Body of pancreas (tissue), 4 donors: ENCODE data around the gene SPDYE2.
"Not testable (repeated sequence)": the region's sequence is repeated elsewhere in the genome, so short reads cannot be mapped to it uniquely, and the experiment has no call there.

ENCODE experiments used
- POLR2A ChIP-seq, 3 donors: fragments of 450-650 bp; IDR thresholded peaks; one replicate each; pipeline ENCODE4 v1.6.1; 2016; ENCODE audit warnings: antibody characterized with exemption in 3 of 3, mild to moderate bottlenecking in 2 of 3
- TF ChIP-seq, protein P1 (sequence below), 7 experiments: fragments of 450-650 bp in 4 of 7; fragments of 200-600 bp in 3 of 7; sonication (generic) in 3 of 7; IDR thresholded peaks; one replicate each; pipeline ENCODE4 v1.5.1; 2016 to 2019; ENCODE audit warnings: antibody characterized with exemption in 7 of 7

GRCh38 chr7:102520797-102521196 is 30.2 kb upstream of the SPDYE2 start:
- TF ChIP-seq, protein P1, sequence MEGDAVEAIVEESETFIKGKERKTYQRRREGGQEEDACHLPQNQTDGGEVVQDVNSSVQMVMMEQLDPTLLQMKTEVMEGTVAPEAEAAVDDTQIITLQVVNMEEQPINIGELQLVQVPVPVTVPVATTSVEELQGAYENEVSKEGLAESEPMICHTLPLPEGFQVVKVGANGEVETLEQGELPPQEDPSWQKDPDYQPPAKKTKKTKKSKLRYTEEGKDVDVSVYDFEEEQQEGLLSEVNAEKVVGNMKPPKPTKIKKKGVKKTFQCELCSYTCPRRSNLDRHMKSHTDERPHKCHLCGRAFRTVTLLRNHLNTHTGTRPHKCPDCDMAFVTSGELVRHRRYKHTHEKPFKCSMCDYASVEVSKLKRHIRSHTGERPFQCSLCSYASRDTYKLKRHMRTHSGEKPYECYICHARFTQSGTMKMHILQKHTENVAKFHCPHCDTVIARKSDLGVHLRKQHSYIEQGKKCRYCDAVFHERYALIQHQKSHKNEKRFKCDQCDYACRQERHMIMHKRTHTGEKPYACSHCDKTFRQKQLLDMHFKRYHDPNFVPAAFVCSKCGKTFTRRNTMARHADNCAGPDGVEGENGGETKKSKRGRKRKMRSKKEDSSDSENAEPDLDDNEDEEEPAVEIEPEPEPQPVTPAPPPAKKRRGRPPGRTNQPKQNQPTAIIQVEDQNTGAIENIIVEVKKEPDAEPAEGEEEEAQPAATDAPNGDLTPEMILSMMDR (IDR thresholded peaks at IDR 0.05), result not testable (repeated sequence)
- not testable (repeated sequence) for TF ChIP-seq POLR2A (IDR thresholded peaks at IDR 0.05)
